Measurements from ENCODE around the gene ARHGEF17.
A peak's percentile ranks its signal among the peaks of the same experiment; 100 is the strongest.

The ARHGEF17 gene

GRCh38 chr11:73331138-73331916 lies 23.3 kb downstream of the ARHGEF17 start:
- DNase-seq (ENCODE audit: low read depth): no peak

- no peak for DNase-seq (ENCODE audit: low read depth)
These were observed 25.1 kb downstream of the ARHGEF17 start for GRCh38 chr11:73333173-73333572.

- DNase-seq (ENCODE audit: low read depth): no peak
These were observed 25.7 kb downstream of the ARHGEF17 start for GRCh38 chr11:73333640-73334383.

- DNase-seq (ENCODE audit: low read depth): no peak
These were observed 26.5 kb downstream of the ARHGEF17 start for GRCh38 chr11:73334384-73335203.

GRCh38 chr11:73335204-73335923 lies 27.3 kb downstream of the ARHGEF17 start:
- DNase-seq (ENCODE audit: low read depth): peak; percentile 76

- DNase-seq (ENCODE audit: low read depth): no peak
These were observed 29.8 kb downstream of the ARHGEF17 start for GRCh38 chr11:73337846-73338245.

- no peak for DNase-seq (ENCODE audit: low read depth)
These were observed 30.2 kb downstream of the ARHGEF17 start for GRCh38 chr11:73338279-73338678.

GRCh38 chr11:73340164-73340563 lies 32.1 kb downstream of the ARHGEF17 start:
- no peak for DNase-seq (ENCODE audit: low read depth)

GRCh38 chr11:73342633-73343032 lies 34.6 kb downstream of the ARHGEF17 start:
- DNase-seq (ENCODE audit: low read depth): no peak

GRCh38 chr11:73343076-73343873 lies 35.2 kb downstream of the ARHGEF17 start:
- DNase-seq (ENCODE audit: low read depth): no peak

GRCh38 chr11:73344191-73344607 lies 36.1 kb downstream of the ARHGEF17 start:
- DNase-seq (ENCODE audit: low read depth): no peak

- no peak for DNase-seq (ENCODE audit: low read depth)
These were observed 37.5 kb downstream of the ARHGEF17 start for GRCh38 chr11:73345481-73346160.

- DNase-seq (ENCODE audit: low read depth): no peak
These were observed 38.3 kb downstream of the ARHGEF17 start for GRCh38 chr11:73346186-73346935.

GRCh38 chr11:73347067-73347466 lies 39.0 kb downstream of the ARHGEF17 start:
- DNase-seq (ENCODE audit: low read depth): no peak

GRCh38 chr11:73348838-73349237 lies 40.8 kb downstream of the ARHGEF17 start:
- no peak for DNase-seq (ENCODE audit: low read depth)

- no peak for DNase-seq (ENCODE audit: low read depth)
These were observed 41.6 kb downstream of the ARHGEF17 start for GRCh38 chr11:73349633-73350032.

GRCh38 chr11:73350908-73351636 lies 43.0 kb downstream of the ARHGEF17 start:
- peak; percentile 41 for DNase-seq (ENCODE audit: low read depth)

- no peak for DNase-seq (ENCODE audit: low read depth)
These were observed 45.3 kb downstream of the ARHGEF17 start for GRCh38 chr11:73353422-73353821.

- no peak for DNase-seq (ENCODE audit: low read depth)
These were observed 47.0 kb downstream of the ARHGEF17 start for GRCh38 chr11:73355109-73355508.

Data from activated T-cell treated with anti-CD3 and anti-CD28 coated beads for 1 hour (primary cell).